ENCODE data around the gene ARHGEF28.

The ARHGEF28 gene

DNA sequence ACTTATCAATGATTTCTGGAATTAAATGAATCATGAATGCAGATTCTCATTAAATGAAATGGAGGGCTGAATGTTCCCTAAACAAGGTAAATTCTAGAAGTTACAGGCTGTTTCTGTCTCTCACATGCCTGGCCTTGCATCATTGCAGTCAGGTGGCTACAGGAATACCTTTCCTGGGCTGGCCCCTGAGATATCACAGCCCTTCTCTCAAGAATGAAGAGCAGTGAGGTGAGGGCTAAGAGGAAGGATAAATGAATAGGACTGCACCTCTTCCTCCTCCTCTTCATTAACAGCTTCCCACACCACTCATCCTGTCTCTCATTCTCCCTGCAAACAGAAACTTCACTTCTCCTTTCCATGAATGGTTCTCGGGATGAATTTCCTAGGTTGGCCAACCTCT is 22.5 kb downstream of the ARHGEF28 start:
- peaks cover 4% of the 10 kb centered on the region for H3K4me1 ChIP-seq (ENCODE audit: control insufficient read depth, insufficient read depth, low read depth, low read length)
- DNase-seq: no peak
- H4K91ac ChIP-seq (ENCODE audit: low read length): no peak overlapping the region
- H2AFZ ChIP-seq (ENCODE audit: low read depth, low read length): no peak overlapping the region
- no peaks in the 10 kb centered on the region for H3K9me3 ChIP-seq (ENCODE audit: control insufficient read depth, low read length)
- H3K27me3 ChIP-seq (ENCODE audit: control insufficient read depth in 1 of 2, insufficient read depth in 1 of 2, low read length in 2 of 2): no peaks in the 10 kb centered on the region
- no peak overlapping the region for H2BK5ac ChIP-seq (ENCODE audit: low read depth, low read length, poor library complexity, severe bottlenecking)
- H4K8ac ChIP-seq (ENCODE audit: low read length): no peak overlapping the region
- H3K4me3 ChIP-seq (ENCODE audit: insufficient read depth in 1 of 2, low read depth in 1 of 2, low read length in 2 of 2): no peak overlapping the region
- H3K27ac ChIP-seq (ENCODE audit: low read length, poor library complexity, severe bottlenecking): no peak overlapping the region
- H3K79me1 ChIP-seq (replicated peaks; ENCODE audit: low read length, poor library complexity, severe bottlenecking): peaks cover 4% of the 10 kb centered on the region
- H2BK120ac ChIP-seq (ENCODE audit: low read depth, low read length): no peak overlapping the region
- no peak overlapping the region for H2BK15ac ChIP-seq (ENCODE audit: low read depth, poor library complexity, severe bottlenecking)
- no peak overlapping the region for H3K23ac ChIP-seq (ENCODE audit: low read length in 2 of 2)
- H3K9ac ChIP-seq (ENCODE audit: low read length): no peak overlapping the region
- WGBS: 100% methylated on average over 1 of the region's 1 CpG
- no peak overlapping the region for H3K14ac ChIP-seq (ENCODE audit: low read length in 2 of 2)
- H2AK5ac ChIP-seq (ENCODE audit: low read length, severe bottlenecking): peak overlapping the region; percentile 71
- no peak overlapping the region for H3K18ac ChIP-seq (ENCODE audit: low read depth in 1 of 2, low read length in 2 of 2)
- peak overlapping the region in 1 of 2 experiments; percentile 56 for H2BK12ac ChIP-seq (ENCODE audit: low read length in 2 of 2)
- H3K4me2 ChIP-seq (ENCODE audit: low read length, poor library complexity, severe bottlenecking): no peak overlapping the region
- peaks cover 0 to 4% of the 10 kb centered on the region in 2 experiments for H3K36me3 ChIP-seq (ENCODE audit: control insufficient read depth in 1 of 2, insufficient read depth in 2 of 2, low read depth in 1 of 2, low read length in 2 of 2)
- H3K4ac ChIP-seq (ENCODE audit: low read depth in 1 of 2, low read length in 2 of 2): no peak overlapping the region

GRCh38 chr5:73649926-73650325 is 23.9 kb downstream of the ARHGEF28 start:
- WGBS: 78% methylated on average over 2 of the region's 3 CpGs
- H3K9me3 ChIP-seq (ENCODE audit: control insufficient read depth, low read length): no peaks in the 10 kb centered on the region
- no peak overlapping the region for H4K8ac ChIP-seq (ENCODE audit: low read length)
- H2AFZ ChIP-seq (ENCODE audit: low read depth, low read length): no peak overlapping the region
- H3K23ac ChIP-seq (ENCODE audit: low read length in 2 of 2): no peak overlapping the region
- H4K91ac ChIP-seq (ENCODE audit: low read length): no peak overlapping the region
- no peaks in the 10 kb centered on the region for H3K27me3 ChIP-seq (ENCODE audit: control insufficient read depth in 1 of 2, insufficient read depth in 1 of 2, low read length in 2 of 2)
- H3K9ac ChIP-seq (ENCODE audit: low read length): no peak overlapping the region
- DNase-seq: no peak
- no peak overlapping the region for H2BK120ac ChIP-seq (ENCODE audit: low read depth, low read length)
- H2AK5ac ChIP-seq (ENCODE audit: low read length, severe bottlenecking): no peak overlapping the region
- no peak overlapping the region for H2BK5ac ChIP-seq (ENCODE audit: low read depth, low read length, poor library complexity, severe bottlenecking)
- H3K14ac ChIP-seq (ENCODE audit: low read length in 2 of 2): no peak overlapping the region
- peaks cover 9% of the 10 kb centered on the region for H3K4me1 ChIP-seq (ENCODE audit: control insufficient read depth, insufficient read depth, low read depth, low read length)
- no peak overlapping the region for H3K4me2 ChIP-seq (ENCODE audit: low read length, poor library complexity, severe bottlenecking)
- H3K4me3 ChIP-seq (ENCODE audit: insufficient read depth in 1 of 2, low read depth in 1 of 2, low read length in 2 of 2): no peak overlapping the region
- H2BK15ac ChIP-seq (ENCODE audit: low read depth, poor library complexity, severe bottlenecking): no peak overlapping the region
- H2BK12ac ChIP-seq (ENCODE audit: low read length in 2 of 2): no peak overlapping the region
- no peak overlapping the region for H3K18ac ChIP-seq (ENCODE audit: low read depth in 1 of 2, low read length in 2 of 2)
- no peak overlapping the region for H3K4ac ChIP-seq (ENCODE audit: low read depth in 1 of 2, low read length in 2 of 2)
- peaks cover 0 to 8% of the 10 kb centered on the region in 2 experiments for H3K36me3 ChIP-seq (ENCODE audit: control insufficient read depth in 1 of 2, insufficient read depth in 2 of 2, low read depth in 1 of 2, low read length in 2 of 2)
- H3K27ac ChIP-seq (ENCODE audit: low read length, poor library complexity, severe bottlenecking): no peak overlapping the region
- H3K79me1 ChIP-seq (replicated peaks; ENCODE audit: low read length, poor library complexity, severe bottlenecking): peaks cover 10% of the 10 kb centered on the region

DNA sequence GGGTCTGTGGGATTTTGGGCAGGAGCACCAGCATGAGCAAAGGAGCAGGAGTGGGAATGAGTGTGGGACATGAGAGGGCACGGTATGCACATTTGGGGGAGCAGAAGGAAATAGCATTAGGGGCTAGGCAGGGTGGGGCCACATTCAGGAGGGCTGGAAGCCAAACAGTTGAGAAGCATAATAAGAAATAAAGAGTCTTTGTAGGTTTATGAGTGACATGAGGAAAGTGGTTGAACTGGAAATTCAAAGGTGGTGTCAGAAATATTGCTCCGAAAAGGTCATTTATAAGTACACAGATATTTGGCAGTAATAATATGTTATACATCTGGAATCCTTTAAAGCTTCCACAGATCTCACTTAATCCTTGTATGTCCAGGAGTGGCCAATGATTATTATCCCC is 26.4 kb downstream of the ARHGEF28 start:
- no peak overlapping the region for H3K4ac ChIP-seq (ENCODE audit: low read depth in 1 of 2, low read length in 2 of 2)
- peaks cover 0 to 8% of the 10 kb centered on the region in 2 experiments for H3K36me3 ChIP-seq (ENCODE audit: control insufficient read depth in 1 of 2, insufficient read depth in 2 of 2, low read depth in 1 of 2, low read length in 2 of 2)
- no peak overlapping the region for H2BK120ac ChIP-seq (ENCODE audit: low read depth, low read length)
- no peak overlapping the region for H3K9ac ChIP-seq (ENCODE audit: low read length)
- no peak for DNase-seq
- H2BK12ac ChIP-seq (ENCODE audit: low read length in 2 of 2): no peak overlapping the region
- WGBS: 97% methylated on average over 1 of the region's 2 CpGs
- peaks cover 13% of the 10 kb centered on the region for H3K79me1 ChIP-seq (replicated peaks; ENCODE audit: low read length, poor library complexity, severe bottlenecking)
- H3K18ac ChIP-seq (ENCODE audit: low read depth in 1 of 2, low read length in 2 of 2): no peak overlapping the region
- no peaks in the 10 kb centered on the region for H3K27me3 ChIP-seq (ENCODE audit: control insufficient read depth in 1 of 2, insufficient read depth in 1 of 2, low read length in 2 of 2)
- H3K9me3 ChIP-seq (ENCODE audit: control insufficient read depth, low read length): no peaks in the 10 kb centered on the region
- no peak overlapping the region for H3K23ac ChIP-seq (ENCODE audit: low read length in 2 of 2)
- no peak overlapping the region for H2AFZ ChIP-seq (ENCODE audit: low read depth, low read length)
- no peak overlapping the region for H2BK5ac ChIP-seq (ENCODE audit: low read depth, low read length, poor library complexity, severe bottlenecking)
- no peak overlapping the region for H2AK5ac ChIP-seq (ENCODE audit: low read length, severe bottlenecking)
- H4K91ac ChIP-seq (ENCODE audit: low read length): no peak overlapping the region
- no peak overlapping the region for H2BK15ac ChIP-seq (ENCODE audit: low read depth, poor library complexity, severe bottlenecking)
- no peak overlapping the region for H3K4me3 ChIP-seq (ENCODE audit: insufficient read depth in 1 of 2, low read depth in 1 of 2, low read length in 2 of 2)
- H3K27ac ChIP-seq (ENCODE audit: low read length, poor library complexity, severe bottlenecking): no peak overlapping the region
- H3K4me1 ChIP-seq (ENCODE audit: control insufficient read depth, insufficient read depth, low read depth, low read length): peaks cover 9% of the 10 kb centered on the region
- no peak overlapping the region for H4K8ac ChIP-seq (ENCODE audit: low read length)
- no peak overlapping the region for H3K4me2 ChIP-seq (ENCODE audit: low read length, poor library complexity, severe bottlenecking)
- H3K14ac ChIP-seq (ENCODE audit: low read length in 2 of 2): no peak overlapping the region

DNA sequence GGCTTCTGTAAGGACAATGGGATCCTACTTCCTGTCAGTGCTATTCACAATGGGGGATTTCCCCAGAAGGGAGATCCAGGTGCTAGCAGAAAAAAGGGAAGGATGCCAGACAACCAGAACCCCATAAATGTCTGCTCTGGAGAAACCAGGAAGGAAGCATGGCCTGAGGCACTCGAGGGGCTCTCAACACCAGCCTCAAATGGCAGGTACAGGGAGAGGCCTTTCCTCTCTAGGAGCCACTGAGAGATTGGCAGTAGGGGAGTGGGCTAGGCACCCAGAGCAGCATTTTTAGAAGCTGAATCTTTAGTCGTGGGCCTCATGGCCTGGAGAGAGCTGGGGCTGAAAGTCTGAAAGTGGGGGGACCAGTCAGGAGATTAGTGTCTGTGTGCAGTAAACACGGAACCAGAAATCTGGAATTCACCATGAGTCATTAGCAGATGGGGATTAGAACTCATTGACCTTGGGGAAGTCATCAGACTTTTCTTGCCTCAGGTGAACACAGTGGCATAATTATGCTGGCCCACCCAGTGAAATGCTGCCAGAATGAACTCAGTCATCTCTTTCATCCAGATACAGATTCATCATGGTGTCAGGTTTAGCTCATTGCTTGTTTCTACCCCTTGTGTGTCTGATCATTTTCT is 28.3 kb downstream of the ARHGEF28 start:
- 66% methylated on average over 3 of the region's 3 CpGs for WGBS
- Histone ChIP-seq H2BK12ac (ENCODE audit: low read length in 2 of 2) (peak overlapping the region; percentile 11 to 60), H3K79me1 (replicated peaks; ENCODE audit: low read length, poor library complexity, severe bottlenecking) (peaks cover 14% of the 10 kb centered on the region), H2BK15ac (ENCODE audit: low read depth, poor library complexity, severe bottlenecking) (no peak overlapping the region), H3K9ac (ENCODE audit: low read length) (no peak overlapping the region), H2BK5ac (ENCODE audit: low read depth, low read length, poor library complexity, severe bottlenecking) (no peak overlapping the region), H3K14ac (ENCODE audit: low read length in 2 of 2) (no peak overlapping the region), H3K4me2 (ENCODE audit: low read length, poor library complexity, severe bottlenecking) (no peak overlapping the region), H3K4ac (ENCODE audit: low read depth in 1 of 2, low read length in 2 of 2) (peak overlapping the region in 1 of 2 experiments; percentile 42), H3K9me3 (ENCODE audit: control insufficient read depth, low read length) (no peaks in the 10 kb centered on the region), H3K4me3 (ENCODE audit: insufficient read depth in 1 of 2, low read depth in 1 of 2, low read length in 2 of 2) (no peak overlapping the region), H2AK5ac (ENCODE audit: low read length, severe bottlenecking) (peak overlapping the region; percentile 53), H3K36me3 (ENCODE audit: control insufficient read depth in 1 of 2, insufficient read depth in 2 of 2, low read depth in 1 of 2, low read length in 2 of 2) (peaks cover 0 to 8% of the 10 kb centered on the region in 2 experiments), H3K18ac (ENCODE audit: low read depth in 1 of 2, low read length in 2 of 2) (no peak overlapping the region), H3K4me1 (ENCODE audit: control insufficient read depth, insufficient read depth, low read depth, low read length) (peaks cover 10% of the 10 kb centered on the region), H2BK120ac (ENCODE audit: low read depth, low read length) (peak overlapping the region; percentile 11), H3K27me3 (ENCODE audit: control insufficient read depth in 1 of 2, insufficient read depth in 1 of 2, low read length in 2 of 2) (no peaks in the 10 kb centered on the region), H4K91ac (ENCODE audit: low read length) (peak overlapping the region; percentile 16), H4K8ac (ENCODE audit: low read length) (peak overlapping the region; percentile 62), H3K27ac (ENCODE audit: low read length, poor library complexity, severe bottlenecking) (peak overlapping the region; percentile 19), H2AFZ (ENCODE audit: low read depth, low read length) (no peak overlapping the region), H3K23ac (ENCODE audit: low read length in 2 of 2) (no peak overlapping the region)
- peak; percentile 69 for DNase-seq

Measured in mesenchymal stem cell (in vitro differentiated cells and primary cell).